HG03060 (cell line): ENCODE results near the gene KCTD18.

Experiments
- ATAC-seq: cut with Tn5 transposase; IDR thresholded peaks from one replicate; pipeline ENCODE4 v1.9.1; 2021; ENCODE audit warnings: low read depth, moderate number of reproducible peaks; ENCODE audit not compliant: unreplicated experiment

The KCTD18 gene

DNA sequence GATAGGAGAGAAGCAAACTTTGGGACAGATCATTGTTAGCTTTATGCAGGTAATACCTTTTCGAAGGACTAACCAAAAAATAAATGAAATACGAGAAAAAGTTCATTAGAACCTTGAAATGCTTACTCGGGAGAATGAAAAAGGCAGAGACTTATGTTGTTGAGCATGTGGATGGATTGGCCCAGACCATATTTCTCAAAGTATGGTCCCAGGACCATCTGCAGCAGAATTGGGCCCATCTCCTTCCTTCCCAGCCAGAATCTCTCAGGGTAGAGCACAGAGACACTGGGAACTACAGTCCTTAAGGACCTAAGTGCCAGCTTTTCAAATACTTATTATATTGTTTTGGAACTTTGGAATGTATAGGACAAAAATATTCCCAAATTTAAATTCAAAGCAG is 50.8 kb downstream of the KCTD18 start:
- no peak for ATAC-seq

DNA sequence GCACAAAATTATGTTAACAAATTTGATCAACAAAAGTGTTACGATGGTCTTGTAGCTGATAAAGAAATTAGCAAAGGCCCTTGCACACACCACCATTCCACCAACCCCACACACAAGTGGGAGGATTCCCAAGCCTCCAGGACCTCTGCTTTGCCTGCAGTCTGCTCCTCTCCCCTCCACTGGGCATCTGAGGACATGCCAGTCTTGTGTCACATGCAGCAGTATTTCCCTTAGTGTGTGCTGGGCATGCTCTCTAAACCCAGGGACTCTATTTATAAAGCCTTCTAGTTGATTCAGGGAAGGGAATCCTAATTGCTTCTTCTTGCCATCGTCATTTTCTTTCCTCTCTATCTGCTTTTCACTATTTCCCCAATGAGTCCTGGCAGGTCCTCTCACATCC is 53.3 kb downstream of the KCTD18 start:
- ATAC-seq = no peak

DNA sequence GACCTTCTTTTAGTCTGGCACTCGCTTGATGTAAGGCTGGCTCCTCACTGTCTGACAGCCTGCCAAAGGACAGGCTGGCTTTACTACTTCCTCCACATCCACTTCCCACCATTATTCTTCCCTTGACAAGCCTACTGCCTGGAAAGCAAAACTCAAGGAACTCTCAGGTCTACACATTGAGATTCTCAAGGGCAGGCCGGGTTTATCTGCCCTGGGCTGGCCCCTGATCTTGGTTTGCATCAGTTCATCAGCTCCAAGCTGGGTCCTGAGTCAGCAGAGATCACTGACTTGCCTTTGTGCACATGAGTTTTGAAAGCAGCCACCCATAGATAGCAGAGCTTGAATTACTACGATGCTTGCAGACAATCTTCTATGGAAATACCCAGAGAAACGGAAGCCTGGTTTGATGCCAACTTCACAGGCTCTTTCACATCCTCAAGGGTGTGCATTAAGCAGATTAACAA is 53.9 kb downstream of the KCTD18 start:
- ATAC-seq = peak; percentile 60

DNA sequence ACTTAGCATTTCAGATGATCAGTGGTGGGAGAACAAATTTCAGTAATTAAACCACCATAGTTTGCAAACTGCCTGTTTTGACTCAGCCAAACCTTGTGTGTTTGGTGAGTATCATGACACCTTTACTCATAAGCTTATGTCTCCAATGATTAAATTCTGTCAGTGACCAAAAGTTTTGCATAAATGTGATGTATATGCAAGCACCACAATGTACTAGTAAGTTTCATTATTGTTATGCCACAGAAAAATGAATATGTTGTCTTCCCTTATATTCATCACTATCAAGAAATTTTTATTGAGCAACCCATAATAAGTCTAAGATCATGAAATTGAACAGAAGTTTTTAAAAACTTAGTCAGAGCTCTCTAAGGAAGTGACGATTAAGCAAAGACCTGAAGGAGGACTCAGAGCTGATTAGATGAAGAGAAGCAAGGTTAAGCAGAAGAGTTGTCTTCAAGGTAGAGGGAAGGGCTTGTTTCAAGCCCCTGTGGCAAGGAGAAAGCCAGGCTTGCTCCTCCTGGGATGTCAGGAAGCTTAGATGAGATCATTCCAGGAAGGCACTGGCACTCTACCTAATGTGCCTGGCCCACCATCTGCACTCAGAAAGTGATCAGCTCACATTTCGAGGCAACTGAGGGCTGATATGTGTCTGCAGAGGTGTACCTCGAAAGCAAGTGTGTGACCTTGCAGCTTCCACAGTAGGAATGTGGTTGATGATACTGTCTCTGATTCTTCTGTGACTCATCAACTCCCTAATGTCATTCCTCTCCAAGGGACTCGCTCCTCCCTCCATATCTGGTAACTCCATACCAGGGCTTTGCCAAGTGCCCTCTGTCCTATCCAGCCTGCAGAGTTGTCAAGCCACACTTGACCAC is 54.7 kb downstream of the KCTD18 start:
- peak; percentile 77 for ATAC-seq

DNA sequence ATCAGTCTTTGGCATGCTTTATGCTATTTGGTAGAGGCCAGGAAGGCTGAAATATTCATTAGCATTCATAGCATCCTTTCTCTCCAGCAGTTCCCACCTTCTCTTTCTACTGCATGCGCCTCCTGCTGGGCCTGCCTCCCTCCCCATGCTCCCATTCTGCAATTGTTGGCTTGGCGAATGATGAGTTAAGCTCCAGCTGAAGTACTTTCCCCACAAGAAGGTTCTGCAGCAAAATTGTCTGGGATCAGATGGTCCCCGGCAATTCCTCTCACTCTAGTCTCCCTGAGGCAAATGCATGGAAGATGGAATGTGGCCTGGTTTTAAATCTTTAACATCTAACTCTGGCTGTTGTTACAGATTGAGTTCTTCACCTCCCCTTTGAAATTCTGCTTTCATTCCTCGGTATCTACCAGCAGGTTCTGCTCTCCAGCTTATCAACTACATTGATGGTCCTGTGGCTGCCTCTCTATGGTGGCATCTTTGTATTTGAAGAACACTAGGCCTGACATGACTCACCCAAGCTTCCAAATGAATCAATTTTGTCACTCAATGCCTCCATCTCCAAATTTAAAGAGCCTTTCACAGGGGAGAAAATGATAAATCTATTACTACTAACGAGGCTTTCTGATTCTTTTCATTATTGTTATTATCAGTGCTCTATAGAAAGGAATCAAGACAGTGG is 55.9 kb downstream of the KCTD18 start:
- no peak for ATAC-seq

DNA sequence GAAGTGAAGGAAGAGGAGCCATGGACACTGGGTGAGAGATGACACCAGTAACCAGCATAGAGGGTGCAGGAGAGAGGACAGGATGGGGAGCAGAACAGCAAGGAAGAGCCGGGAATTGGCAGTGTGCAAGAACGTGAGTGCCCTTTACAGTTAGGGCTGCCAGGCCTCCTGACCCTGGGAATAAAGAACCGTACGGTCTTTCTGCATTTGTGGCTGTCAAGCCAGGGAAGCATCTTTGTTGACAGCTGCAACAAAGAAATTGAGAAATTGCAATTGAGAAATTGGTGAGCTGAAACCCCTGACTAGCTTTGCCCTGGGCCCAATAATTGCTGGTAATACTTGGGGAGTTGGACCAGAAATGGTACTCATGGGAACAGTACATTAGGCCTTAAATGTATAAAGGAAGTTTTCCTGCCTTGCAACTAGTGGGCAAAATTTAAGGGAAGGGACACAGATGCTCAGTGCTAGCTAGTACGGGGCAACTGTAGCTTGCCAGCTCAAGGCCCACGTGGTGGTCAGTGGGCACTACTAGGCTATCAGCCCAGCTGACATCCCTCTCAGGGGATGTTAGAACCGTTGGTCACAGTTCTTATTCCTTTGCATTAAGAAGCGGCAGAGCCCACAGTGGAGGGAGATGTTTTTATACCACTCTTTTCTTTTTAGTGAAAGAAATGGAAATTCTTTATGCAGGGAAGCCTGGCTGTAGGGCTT is 56.6 kb downstream of the KCTD18 start:
- ATAC-seq = no peak

DNA sequence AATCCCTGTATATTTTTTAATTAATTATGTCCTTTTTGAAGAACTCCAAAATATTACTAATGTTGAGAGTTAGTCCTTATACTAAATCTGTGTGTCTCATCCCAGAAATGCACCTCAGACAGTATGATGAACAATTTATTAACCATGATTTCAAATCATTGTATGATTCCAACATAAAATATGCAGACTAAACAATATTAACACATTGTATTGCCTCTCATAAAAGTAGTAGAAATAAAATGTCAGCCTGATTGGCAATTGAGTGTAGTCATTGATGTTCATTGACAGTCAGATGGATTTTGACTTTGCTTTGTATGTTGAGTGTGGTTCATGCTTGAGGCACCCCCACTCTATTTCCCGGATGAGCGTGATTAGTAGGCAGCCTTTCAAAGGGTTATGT is 57.5 kb downstream of the KCTD18 start:
- ATAC-seq = no peak

DNA sequence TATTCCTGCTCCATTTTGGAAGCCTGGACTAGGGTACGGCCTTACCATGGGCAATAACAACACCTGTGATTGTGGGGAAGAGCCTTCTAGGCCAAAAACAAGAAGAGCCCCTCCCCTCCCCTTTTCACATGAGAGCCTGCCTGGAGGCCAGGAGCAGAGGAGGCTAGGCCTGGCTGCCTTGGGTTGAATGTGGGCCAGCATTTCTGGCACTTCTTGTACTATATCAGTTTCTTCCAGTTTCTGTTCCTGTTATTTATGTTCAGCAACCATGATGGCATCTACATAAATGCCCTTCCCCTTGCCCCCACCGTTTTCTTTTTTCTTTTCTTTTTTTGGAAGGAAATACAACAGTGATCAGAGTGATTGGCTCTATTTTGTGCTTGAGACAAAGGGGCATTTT is 58.4 kb downstream of the KCTD18 start:
- ATAC-seq = no peak

DNA sequence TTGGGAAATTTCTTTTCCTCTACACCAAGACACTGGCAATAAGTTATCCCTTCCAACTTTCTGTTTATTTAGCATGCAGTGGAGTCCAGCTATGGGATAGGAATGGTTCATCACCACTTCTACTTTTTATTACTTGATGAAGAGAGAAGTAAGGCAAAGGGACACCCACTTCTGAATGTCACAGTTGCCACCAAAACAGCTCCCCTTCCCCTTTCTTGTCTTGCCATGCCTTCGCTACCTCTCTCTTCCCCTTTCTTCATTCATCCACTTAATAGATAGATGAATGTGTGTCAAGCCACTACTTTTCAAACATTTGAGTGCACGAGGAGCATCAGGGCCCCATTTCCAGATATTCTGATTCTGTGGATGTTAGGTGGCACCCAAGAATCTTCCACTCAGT is 59.6 kb downstream of the KCTD18 start:
- no peak for ATAC-seq

DNA sequence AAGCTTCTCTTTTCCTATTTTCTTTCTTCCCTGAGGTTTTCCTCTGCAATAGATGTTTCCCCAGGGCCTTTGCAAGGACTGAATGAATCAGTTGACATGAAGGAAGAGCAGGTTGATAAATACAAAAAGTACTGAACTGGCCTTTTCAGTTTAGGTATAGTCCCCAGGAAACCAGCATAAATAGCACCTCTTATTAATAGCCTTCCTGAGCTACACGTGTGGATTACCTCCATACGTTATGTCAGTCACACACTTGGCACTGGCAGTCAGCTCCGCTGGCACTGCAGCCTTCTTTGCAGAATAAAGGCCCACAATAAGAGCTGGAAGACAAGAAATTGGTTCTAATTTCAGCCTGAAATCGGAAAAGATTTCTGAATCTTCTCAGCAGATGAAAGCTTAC is 60.7 kb downstream of the KCTD18 start:
- ATAC-seq = no peak

DNA sequence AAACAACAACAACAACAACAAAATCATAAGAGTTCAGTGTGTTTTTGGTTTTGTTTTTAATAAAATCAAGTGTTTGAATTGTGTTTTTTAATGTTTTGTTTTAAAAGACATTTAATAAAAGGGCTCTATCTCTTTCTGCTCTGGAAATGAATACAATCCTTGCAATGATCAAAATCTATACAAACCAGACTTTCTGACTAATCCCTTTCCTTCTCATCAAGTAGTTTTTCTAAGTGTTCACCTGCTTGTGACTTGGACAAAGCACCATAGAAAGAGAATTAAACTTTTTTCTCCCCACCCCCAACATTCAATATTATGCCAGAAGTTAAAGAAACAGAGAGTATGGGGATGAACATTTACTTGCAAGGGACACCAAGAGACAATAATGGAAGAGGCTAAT is 61.4 kb downstream of the KCTD18 start:
- no peak for ATAC-seq

DNA sequence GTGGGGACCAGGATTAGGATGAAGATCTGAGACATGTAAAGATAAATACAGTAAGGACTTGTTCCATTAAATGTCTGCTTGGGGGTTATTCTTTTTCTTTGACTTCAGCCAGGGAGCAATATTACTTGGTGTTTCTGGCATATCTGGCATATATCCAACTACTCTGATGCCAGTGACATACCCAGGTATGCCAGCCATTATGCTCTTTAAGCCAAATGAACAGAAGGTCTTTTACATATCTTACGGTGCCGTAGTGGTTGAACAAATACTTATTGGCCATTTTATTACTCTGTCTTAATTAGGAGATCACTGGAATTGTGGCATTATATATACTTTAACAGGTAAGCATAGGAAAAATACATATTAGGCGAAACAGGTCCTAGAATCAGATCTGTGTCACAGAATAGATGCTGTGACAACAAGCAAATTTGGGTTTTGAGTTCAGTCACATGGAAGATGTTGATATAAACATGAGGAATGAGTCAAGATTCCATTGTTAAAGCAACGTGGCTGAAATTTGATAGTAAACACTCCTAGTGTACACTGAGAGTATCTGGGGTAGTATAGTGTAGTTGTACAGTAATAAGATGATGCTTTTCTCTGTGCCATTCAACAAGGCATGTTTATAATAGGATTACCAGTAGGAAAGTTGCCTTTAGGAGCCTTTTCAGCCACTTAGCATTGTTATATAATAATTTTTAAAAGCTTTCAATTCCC is 62.6 kb downstream of the KCTD18 start:
- ATAC-seq = no peak

DNA sequence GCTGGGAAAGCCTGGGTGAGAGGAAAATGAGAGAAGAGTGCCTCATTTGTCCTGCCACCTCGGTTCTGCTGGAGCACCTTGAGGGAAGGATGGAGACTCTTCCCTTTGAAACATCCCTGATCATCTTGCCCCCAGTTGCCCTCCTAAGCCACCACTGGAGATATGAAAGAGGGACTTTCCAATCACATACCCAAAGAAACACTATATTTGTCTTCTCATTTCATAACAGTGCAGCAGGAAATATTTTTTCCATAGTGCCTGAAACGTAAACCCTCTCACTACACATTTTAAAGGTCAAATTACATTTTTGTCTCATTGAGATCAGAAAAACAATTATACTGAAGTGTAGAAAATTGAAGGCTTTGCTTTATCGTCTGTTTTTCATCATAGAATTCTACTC is 63.3 kb downstream of the KCTD18 start:
- no peak for ATAC-seq

DNA sequence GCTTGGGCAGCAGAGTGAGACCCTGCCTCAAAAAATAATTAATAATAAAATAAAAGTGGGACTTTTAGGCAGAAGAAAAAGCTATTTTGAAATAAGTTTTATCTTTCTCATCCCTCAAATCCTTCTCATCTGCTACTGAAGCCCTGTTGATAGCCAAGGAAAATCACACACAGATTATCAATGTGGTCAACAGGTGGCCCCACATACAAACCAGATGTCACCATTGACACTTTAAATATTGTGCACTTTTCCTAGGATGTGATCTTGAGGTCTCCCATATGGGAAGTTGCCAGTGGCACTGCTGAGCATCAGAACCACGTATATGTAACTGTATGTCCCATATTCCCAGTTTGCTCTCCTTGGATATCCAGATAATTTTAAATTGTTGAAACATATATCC is 64.6 kb downstream of the KCTD18 start:
- no peak for ATAC-seq

DNA sequence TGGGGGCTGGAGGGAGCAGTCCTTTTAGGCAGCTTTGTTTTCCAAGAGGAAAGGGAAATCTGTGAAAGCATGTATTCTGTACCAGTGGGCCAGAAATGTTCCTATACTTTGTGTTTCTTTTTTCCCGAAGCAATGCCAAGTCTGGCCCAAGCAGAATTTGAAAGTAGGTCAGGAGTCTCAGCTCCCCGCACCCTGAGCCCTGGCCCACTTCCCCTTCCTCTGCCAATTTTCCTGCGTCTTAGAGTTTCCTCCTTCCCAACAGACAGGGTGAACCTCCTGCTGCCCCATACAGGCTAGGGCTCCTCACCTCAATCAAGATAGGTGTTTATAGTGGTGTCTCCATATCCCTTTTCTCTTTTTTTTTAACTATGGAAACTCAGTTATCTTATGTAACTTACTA is 65.3 kb downstream of the KCTD18 start:
- ATAC-seq = no peak

DNA sequence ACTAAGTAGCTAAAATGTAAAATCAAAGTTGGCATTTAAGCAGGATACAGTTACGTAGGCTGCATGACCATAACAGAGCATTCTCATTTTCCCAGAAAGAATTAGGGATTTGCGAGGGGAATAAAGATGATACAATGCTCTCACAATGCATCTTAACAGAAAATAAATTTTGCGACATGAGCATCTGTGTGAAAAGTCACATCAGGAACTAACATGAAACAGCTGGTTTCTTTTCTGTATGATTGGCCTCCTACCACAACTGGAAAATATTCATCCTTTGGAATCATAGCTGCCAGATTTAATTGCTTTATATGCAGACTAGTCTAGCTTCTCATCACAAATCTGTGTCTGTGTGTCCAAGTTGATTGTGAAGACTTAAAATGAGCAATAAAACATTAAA is 66.0 kb downstream of the KCTD18 start:
- ATAC-seq = no peak

DNA sequence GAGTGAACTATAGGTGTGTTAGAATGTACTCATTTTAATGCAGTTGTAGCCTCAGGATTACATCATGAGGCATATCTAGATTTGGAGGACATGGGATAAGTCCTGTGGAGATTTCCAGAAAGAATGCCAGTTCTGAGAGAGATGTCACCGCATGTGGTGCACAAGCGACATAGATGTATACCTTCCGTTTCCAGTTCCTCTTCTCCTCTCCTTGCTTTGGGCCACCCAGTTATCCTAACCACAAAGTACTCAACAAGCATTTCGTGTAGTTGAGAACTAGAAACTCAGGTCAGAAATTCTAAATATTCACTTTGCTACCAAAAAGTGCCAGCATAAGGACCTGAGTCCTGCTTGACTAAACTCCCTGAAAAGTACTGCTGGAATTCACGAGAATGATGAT is 66.5 kb downstream of the KCTD18 start:
- no peak for ATAC-seq

DNA sequence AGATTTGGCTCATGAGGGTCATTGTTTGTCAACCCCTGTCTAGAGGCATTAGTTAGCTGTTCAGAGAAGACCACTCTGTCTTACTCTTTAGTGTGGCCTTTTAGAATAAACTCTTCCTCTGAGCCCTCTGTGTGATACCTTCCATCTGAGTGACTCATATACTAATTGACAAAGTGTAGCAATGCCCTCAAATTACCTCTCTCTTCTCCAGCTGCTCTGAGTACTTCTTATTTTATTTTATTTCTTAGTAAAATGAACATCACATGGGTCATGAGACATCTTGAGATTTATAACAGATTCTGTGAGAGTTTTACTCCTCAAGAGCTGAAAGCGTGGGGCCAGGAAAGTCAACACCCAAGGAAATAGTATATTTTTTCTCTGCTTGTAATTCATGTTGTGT is 67.4 kb downstream of the KCTD18 start:
- no peak for ATAC-seq

DNA sequence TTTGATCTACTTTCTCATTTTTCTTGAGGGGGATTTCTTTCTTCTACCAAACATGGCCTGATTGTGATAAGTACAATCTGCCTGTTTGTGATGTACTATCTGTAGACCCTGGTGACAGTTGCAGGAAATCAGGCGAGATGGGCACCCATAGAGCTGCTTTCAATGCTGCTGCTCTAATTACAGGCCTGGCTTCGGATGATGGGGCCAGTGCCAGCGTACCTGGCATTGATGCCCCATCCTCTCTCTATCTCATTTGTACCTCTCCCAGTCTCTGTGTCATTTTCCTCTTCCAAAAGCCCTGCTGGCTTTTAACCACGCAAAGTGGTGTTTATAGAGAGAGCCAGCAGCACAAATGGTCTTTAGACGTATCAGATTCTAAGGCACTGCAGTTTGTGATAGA is 69.9 kb downstream of the KCTD18 start:
- no peak for ATAC-seq
